Gastrocnemius medialis (tissue), 4 donors: ENCODE results near the gene FIBCD1. TPM values are rescaled to one million over a fixed set of nuclear protein-coding genes. Genes with fewer than 3 reads are reported as not detected.

Source experiments
- ATAC-seq, 2 donors: fragments of 150-250 bp; one replicate each; pipeline ENCODE4 v1.9.1; 2016
- DNase-seq, 2 donors: peaks; one replicate each; pipeline ENCODE4 v3.0.0-alpha.2; 2019
- H3K27ac ChIP-seq, 4 donors: fragments of 200-600 bp; sonication (generic); 1 replicate in 1 of 4; 2 replicates in 3 of 4; pipeline ENCODE4 v1.5.1; 2016 to 2018; ENCODE audit warnings: mild to moderate bottlenecking in 2 of 4, moderate library complexity in 1 of 4
- H3K27me3 ChIP-seq, 3 donors: fragments of 200-600 bp; sonication (generic) in 2 of 3; 1 replicate in 1 of 3; 2 replicates in 2 of 3; pipeline versions ENCODE4 v1.5.1 to v1.6.0; 2016 to 2019; ENCODE audit warnings: mild to moderate bottlenecking in 1 of 3, moderate library complexity in 1 of 3
- H3K36me3 ChIP-seq, 2 donors: fragments of 200-600 bp; sonication (generic) in 1 of 2; one replicate each; pipeline ENCODE4 v1.5.1; 2017 to 2018
- H3K4me1 ChIP-seq, 2 donors: fragments of 200-600 bp; sonication (generic) in 1 of 2; one replicate each; pipeline ENCODE4 v1.5.1; 2016 to 2017; ENCODE audit warnings: mild to moderate bottlenecking in 2 of 2
- H3K4me3 ChIP-seq, 4 donors: fragments of 200-600 bp; sonication (generic) in 3 of 4; 1 replicate in 1 of 4; 2 replicates in 3 of 4; pipeline ENCODE4 v1.5.1; 2016 to 2019; ENCODE audit warnings: mild to moderate bottlenecking in 2 of 4
- H3K9me3 ChIP-seq, 3 donors: fragments of 200-600 bp; sonication (generic) in 2 of 3; 1 replicate in 1 of 3; 2 replicates in 2 of 3; pipeline ENCODE4 v1.5.1; 2016 to 2019
- POLR2A ChIP-seq, 2 donors: fragments of 450-650 bp; IDR thresholded peaks; one replicate each; pipeline ENCODE4 v1.6.1; 2017; ENCODE audit warnings: antibody characterized with exemption in 2 of 2, mild to moderate bottlenecking in 2 of 2, moderate library complexity in 2 of 2
- in situ Hi-C, 4 donors: fragments of 200-750 bp; cut with MboI; loops; one replicate each; pipeline versions ENCODE4 v1.15.0 to v1.8.0; 2017; ENCODE audit warnings: low sequenced_read_pairs in 4 of 4
- intact Hi-C: fragments of 100-400 bp; cut with DNase I; formaldehyde crosslinking; loops from one replicate; pipeline ENCODE4 v1.15.1; 2023; ENCODE audit warnings: low total_unique reads
- total RNA-seq, 4 donors: library from RNA; depleted of rRNA; stranded (reverse); fragments of >200 nt; gene quantifications; one replicate each; pipeline versions ENCODE4 v1.1.0 to v1.2.3, GENCODE V29; 2016
- TF ChIP-seq, protein P1 (sequence below), 5 experiments: fragments of 450-650 bp in 3 of 5; fragments of 200-600 bp in 2 of 5; sonication (generic) in 2 of 5; IDR thresholded peaks in 4 of 5; conservative IDR thresholded peaks in 1 of 5; 1 replicate in 4 of 5; 2 replicates in 1 of 5; pipeline ENCODE4 v1.5.1; 2016 to 2019; ENCODE audit warnings: antibody characterized with exemption in 5 of 5, mild to moderate bottlenecking in 3 of 5, moderate library complexity in 3 of 5

Gene FIBCD1
- total RNA-seq, 4 donors from 2014 or later, result not detected

DNA sequence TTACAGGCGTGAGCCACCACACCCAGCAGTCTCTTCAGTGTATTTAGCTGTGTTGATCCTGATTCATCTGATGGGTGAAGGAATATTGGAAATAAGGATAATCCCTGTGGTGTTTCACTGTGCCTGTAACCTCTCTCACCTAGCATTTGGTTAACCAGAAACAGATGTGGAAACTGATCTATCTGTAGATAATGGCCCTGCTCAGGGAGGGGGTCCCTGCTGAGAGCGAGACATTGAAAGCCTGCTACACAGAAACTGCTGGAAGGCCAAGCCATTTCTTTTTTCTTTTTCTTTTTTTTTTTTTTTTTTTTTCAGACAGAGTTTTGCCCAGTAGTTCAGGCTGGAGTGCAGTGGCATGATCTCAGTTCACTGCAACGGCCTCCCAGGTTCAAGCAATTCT, 70.8 kb downstream of the FIBCD1 start:
- Histone ChIP-seq H3K4me1 (peaks cover 10 to 11% of the 10 kb centered on the region in 2 donors), H3K36me3 (peaks cover 0 to 26% of the 10 kb centered on the region in 2 donors), H3K27me3 (no peaks in the 10 kb centered on the region), H3K4me3 (no peak overlapping the region), H3K27ac (no peak overlapping the region), H3K9me3 (no peaks in the 10 kb centered on the region)
- intact Hi-C loops, result loop anchor here (5.0 kb wide), 1 partner anchor 179 kb away; no protein-coding TSS in a partner anchor
- TF ChIP-seq, protein P1, sequence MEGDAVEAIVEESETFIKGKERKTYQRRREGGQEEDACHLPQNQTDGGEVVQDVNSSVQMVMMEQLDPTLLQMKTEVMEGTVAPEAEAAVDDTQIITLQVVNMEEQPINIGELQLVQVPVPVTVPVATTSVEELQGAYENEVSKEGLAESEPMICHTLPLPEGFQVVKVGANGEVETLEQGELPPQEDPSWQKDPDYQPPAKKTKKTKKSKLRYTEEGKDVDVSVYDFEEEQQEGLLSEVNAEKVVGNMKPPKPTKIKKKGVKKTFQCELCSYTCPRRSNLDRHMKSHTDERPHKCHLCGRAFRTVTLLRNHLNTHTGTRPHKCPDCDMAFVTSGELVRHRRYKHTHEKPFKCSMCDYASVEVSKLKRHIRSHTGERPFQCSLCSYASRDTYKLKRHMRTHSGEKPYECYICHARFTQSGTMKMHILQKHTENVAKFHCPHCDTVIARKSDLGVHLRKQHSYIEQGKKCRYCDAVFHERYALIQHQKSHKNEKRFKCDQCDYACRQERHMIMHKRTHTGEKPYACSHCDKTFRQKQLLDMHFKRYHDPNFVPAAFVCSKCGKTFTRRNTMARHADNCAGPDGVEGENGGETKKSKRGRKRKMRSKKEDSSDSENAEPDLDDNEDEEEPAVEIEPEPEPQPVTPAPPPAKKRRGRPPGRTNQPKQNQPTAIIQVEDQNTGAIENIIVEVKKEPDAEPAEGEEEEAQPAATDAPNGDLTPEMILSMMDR (IDR thresholded peaks at IDR 0.05 in 4 of 5, conservative IDR thresholded peaks at IDR 0.05 in 1 of 5), result no peak
- TF ChIP-seq POLR2A (IDR thresholded peaks at IDR 0.05), result no peak
- no peak for ATAC-seq
- in situ Hi-C loops, result loop anchor here in 3 of 4 donors (5.0 to 10.0 kb wide), 2 partner anchors 161 to 163 kb away; no protein-coding TSS in a partner anchor
- DNase-seq, result no peak

DNA sequence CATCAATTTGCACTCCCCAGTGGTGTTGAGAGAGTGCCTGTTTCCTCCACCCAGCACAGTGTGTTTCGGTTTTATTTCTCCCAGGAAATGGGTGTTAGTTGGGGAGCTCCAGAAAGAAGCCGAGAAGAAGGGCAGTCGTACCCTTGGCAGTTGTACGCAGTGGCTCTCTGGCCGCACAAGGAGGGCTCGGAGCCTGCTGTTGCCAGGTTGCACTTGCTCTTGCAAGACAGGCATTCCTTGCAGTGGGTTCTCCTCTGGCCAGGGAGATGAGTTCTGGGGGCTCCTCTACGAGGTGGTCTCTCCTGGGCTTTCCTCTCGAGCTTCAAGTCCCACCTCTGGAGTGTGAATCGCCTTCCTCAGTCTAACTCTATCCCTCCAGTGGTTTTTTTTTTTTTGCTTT, 71.5 kb downstream of the FIBCD1 start:
- no peak for ATAC-seq
- no peak for DNase-seq
- no peaks in the 10 kb centered on the region for H3K27me3 ChIP-seq
- no peak overlapping the region for H3K27ac ChIP-seq
- H3K9me3 ChIP-seq, result no peaks in the 10 kb centered on the region
- intact Hi-C loops (loop anchor here (2.0 to 5.0 kb wide), 2 partner anchors 161 to 180 kb away; no protein-coding TSS in a partner anchor), in situ Hi-C loops (loop anchor here in 3 of 4 donors (5.0 to 10.0 kb wide), 2 partner anchors 160 to 163 kb away; no protein-coding TSS in a partner anchor)
- H3K36me3 ChIP-seq, result peaks cover 0 to 25% of the 10 kb centered on the region in 2 donors
- H3K4me1 ChIP-seq, result peaks cover 3 to 5% of the 10 kb centered on the region in 2 donors
- H3K4me3 ChIP-seq, result no peak overlapping the region
- TF ChIP-seq, protein P1 (IDR thresholded peaks at IDR 0.05 in 4 of 5, conservative IDR thresholded peaks at IDR 0.05 in 1 of 5), result no peak
- TF ChIP-seq POLR2A (IDR thresholded peaks at IDR 0.05), result no peak

DNA sequence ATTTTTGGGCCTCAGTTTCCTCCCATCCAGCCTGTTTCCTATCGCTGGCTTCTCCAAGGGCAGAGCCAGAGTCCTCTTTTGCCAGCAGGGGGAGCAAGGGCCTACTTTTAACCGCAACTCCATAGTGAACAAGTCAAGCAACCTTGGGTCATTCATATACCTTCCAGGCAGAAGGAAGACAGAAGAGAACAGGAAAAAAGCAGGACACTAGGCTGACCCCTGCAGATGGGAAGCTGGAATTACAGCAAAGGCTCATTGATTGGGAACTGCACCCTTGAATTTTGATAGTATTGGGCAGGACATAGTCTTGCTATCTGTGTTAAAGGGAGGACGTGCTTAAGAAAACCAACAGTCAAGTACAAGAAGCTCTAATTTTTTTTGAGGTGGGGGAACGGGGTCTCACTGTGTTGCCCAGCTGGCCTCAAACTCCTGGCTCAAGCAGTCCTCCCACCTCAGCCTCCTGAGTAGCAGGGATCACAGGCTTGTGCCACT, 72.5 kb downstream of the FIBCD1 start:
- intact Hi-C loops, result loop anchor here (1.0 to 5.0 kb wide), 3 partner anchors 132 to 181 kb away; no protein-coding TSS in a partner anchor
- H3K4me3 ChIP-seq, result no peak overlapping the region
- peak; percentile 70 to 86 for ATAC-seq
- no peak overlapping the region for H3K27ac ChIP-seq
- peak; percentile 32 to 64 for DNase-seq
- in situ Hi-C loops, result loop anchor here in 3 of 4 donors (5.0 to 10.0 kb wide), 2 partner anchors 159 to 162 kb away; no protein-coding TSS in a partner anchor
- peaks cover 2 to 13% of the 10 kb centered on the region in 2 donors for H3K4me1 ChIP-seq
- H3K36me3 ChIP-seq, result peaks cover 0 to 18% of the 10 kb centered on the region in 2 donors
- no peak for TF ChIP-seq POLR2A (IDR thresholded peaks at IDR 0.05)
- TF ChIP-seq, protein P1 (IDR thresholded peaks at IDR 0.05 in 4 of 5, conservative IDR thresholded peaks at IDR 0.05 in 1 of 5), result peak; percentile 55 to 78 (median 64)
- no peaks in the 10 kb centered on the region for H3K9me3 ChIP-seq
- no peaks in the 10 kb centered on the region for H3K27me3 ChIP-seq

DNA sequence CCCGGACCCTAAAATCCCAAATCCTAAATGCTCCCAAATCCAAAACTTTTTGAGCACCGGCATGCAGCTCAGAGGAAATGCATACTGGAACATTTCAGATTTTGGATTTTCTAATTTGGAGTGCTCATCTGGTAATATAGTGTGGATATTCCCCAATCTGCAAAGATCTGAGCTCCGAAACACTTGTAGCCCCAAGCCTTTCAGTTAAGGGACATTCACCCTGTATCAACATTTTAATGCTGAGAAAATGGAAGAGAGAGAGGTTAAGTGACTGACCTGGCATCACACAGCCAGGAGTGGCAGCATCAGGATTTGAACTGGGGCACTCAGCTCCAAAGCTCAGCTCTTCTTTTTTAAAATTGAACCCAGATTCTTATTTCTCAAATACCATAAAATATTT, 73.1 kb downstream of the FIBCD1 start:
- H3K9me3 ChIP-seq, result no peaks in the 10 kb centered on the region
- DNase-seq, result no peak
- no peak overlapping the region for H3K4me3 ChIP-seq
- no peak for ATAC-seq
- TF ChIP-seq, protein P1 (IDR thresholded peaks at IDR 0.05 in 4 of 5, conservative IDR thresholded peaks at IDR 0.05 in 1 of 5), result no peak
- no peak for TF ChIP-seq POLR2A (IDR thresholded peaks at IDR 0.05)
- H3K36me3 ChIP-seq, result peaks cover 0 to 18% of the 10 kb centered on the region in 2 donors
- no peak overlapping the region for H3K27ac ChIP-seq
- intact Hi-C loops, result loop anchor here (1.0 to 5.0 kb wide), 3 partner anchors 132 to 181 kb away; no protein-coding TSS in a partner anchor
- in situ Hi-C loops, result loop anchor here in 3 of 4 donors (5.0 to 10.0 kb wide), 2 partner anchors 159 to 161 kb away; no protein-coding TSS in a partner anchor
- peaks cover 8 to 19% of the 10 kb centered on the region in 2 donors for H3K4me1 ChIP-seq
- H3K27me3 ChIP-seq, result no peaks in the 10 kb centered on the region
